GM12864 (cell line): Measurements from ENCODE around the gene ZNF500.

Experiments used
- DNase-seq: peaks from one replicate; pipeline ENCODE4 v3.0.0-alpha.2; 2011; ENCODE audit warnings: low read depth
- H3K4me3 ChIP-seq: 2 replicates; pipeline ENCODE4 v1.5.1; 2011; ENCODE audit warnings: mild to moderate bottlenecking, low read depth, low read length, control low read depth
- CTCF ChIP-seq: IDR thresholded peaks from 2 replicates; pipeline ENCODE4 v1.5.1; 2011; ENCODE audit warnings: low read depth, mild to moderate bottlenecking, moderate library complexity, low read length, control low read depth, inconsistent platforms; ENCODE audit errors: missing control alignments

The ZNF500 gene

GRCh38 chr16:4795828-4796572, 29.0 kb upstream of the ZNF500 start:
- no peak for TF ChIP-seq CTCF

GRCh38 chr16:4795181-4795827, 28.3 kb upstream of the ZNF500 start, which contains the start of gene SMIM22:
SMIM22 (plus strand) TSS chr16:4795369; CDS start chr16:4795735, 366 bp downstream.
- DNase-seq = no peak
- H3K4me3 ChIP-seq = no peak within 1 kb of the TSS
- no peak for TF ChIP-seq CTCF

More at GRCh38 chr16:4795828-4796572, 29.0 kb upstream of the ZNF500 start:
- no peak for DNase-seq
- no peak overlapping the region for H3K4me3 ChIP-seq

DNA sequence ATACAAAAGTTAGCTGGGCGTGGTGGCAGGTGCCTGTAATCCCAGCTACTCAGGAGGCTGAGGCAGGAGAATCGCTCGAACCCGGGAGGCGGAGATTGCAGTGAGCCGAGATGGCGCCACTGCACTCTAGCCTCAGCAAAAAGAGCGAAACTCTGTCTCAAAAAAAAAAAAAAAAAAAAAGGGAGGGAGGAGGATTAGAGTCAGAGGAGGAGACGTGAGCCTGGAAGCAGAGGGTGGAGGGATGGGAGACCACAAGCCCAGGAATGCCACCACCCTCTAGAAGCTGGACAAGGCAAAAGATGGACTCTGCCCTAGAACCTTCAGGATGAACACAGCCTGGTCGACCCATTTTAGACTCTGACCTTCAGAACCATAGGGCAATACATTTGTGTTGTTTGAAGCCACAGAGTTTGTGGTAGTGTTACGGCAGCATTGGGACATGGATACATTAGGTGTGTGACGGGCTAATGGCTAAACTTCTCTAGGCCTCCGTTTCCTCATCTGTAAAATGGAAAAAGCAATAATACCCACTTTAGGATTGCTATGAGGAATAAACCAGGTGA, 26.1 kb upstream of the ZNF500 start:
- no peak overlapping the region for H3K4me3 ChIP-seq
- DNase-seq = no peak
- no peak for TF ChIP-seq CTCF

DNA sequence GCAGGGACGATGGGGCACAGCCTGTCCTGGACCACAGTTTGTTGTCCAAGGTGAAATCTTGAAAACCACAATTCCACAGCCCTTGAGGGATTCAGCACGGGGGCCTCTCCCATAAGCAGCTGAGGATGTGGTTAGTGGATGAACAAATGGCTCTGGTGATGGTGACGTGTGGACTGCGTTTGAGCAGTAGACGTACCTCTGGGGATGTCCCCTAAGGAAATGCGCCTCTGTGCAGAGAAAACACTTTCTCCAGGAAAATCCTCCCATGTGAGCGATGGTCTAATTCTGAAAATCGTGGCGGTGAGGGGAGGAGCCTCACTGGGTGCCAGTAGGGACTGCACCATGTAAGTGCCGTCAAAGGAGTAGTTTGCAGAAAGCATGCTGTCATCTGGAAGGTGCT, 23.9 kb upstream of the ZNF500 start:
- TF ChIP-seq CTCF = no peak
- DNase-seq = no peak
- no peak overlapping the region for H3K4me3 ChIP-seq

- no peak for TF ChIP-seq CTCF
- H3K4me3 ChIP-seq = no peak overlapping the region
- DNase-seq = no peak
These were observed 23.3 kb upstream of the ZNF500 start for GRCh38 chr16:4790261-4790660.

DNA sequence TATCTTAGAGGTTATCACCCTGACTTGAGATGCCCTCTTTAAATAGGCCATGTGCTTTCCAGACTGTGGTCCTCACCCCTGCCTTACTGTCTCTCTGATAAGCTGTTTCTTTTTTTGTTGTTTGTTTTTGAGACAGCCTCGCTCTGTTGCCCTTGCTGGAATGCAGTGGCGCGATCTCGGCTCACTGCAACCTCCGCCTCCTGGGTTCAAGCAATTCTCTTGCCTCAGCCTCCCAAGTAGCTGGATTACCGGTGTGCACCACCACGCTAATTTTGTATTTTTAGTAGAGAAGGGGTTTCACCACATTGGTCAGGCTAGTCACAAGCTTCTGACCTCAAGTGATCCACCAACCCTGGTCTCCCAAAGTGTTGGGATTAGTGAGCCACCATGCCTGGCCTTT, 21.9 kb upstream of the ZNF500 start:
- no peak for TF ChIP-seq CTCF
- DNase-seq = no peak
- H3K4me3 ChIP-seq = no peak overlapping the region

DNA sequence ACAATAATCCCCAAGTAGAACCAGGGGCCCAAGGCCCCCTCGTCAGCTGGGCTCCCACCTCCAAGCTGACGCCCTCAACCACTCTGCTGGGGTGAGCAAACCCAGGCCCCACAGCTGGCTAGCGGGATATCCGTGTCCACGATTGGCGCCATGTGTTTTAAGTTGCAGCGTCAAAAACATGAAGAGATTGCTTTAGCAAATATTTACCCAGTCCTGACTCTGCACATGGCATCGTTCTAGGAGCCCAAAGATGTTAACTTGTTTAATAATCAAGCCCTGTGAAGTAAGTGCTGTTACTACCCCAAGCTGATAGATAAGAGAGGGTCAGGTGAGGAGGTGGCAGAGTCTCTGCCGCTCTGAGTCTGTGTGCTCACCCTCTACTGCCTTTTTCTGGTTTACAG, 21.5 kb upstream of the ZNF500 start:
- no peak overlapping the region for H3K4me3 ChIP-seq
- DNase-seq = no peak
- TF ChIP-seq CTCF = no peak
